ENCODE measurements around the gene PVALEF.

DNA sequence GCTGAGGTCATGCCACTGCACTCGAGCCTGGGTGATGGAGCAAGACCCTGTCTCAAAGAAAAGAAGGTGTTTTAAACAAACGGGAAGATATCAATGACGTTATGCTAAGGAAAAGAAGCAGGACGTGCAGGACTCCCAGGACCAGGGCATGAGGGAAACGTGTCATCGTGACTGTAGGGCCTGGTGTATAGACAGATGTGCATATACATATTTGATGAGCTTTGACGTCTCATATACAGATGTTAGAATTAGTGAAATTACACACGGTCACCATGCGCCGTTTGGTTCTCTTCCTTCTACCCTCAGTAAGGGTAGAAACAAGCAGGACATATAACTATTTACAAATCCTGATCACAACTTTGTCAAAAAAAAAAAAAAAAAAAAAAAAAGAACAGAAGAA lies 17.6 kb upstream of the PVALEF start:
- TF ChIP-seq CTCF (IDR thresholded peaks at IDR 0.05) (no peak), POLR2A (IDR thresholded peaks at IDR 0.05) (no peak), EP300 (IDR thresholded peaks at IDR 0.05) (no peak), POLR2AphosphoS5 (IDR thresholded peaks at IDR 0.05) (no peak)

Data from gastroesophageal sphincter (tissue), 3 donors.